ENCODE data around the gene SETDB2.

Gene SETDB2

GRCh38 chr13:49533011-49533410, 88.9 kb downstream of the SETDB2 start:
- H3K4me2 ChIP-seq (ENCODE audit: insufficient read depth, low read length, poor library complexity, severe bottlenecking), result no peak overlapping the region
- no peak overlapping the region for H2BK12ac ChIP-seq (ENCODE audit: low read length)
- no peak overlapping the region for H2BK15ac ChIP-seq (ENCODE audit: low read length)
- no peak for DNase-seq (ENCODE audit: low spot score)
- no peaks in the 10 kb centered on the region for H3K79me1 ChIP-seq (ENCODE audit: low read depth, low read length)
- H2AFZ ChIP-seq (ENCODE audit: low read length), result no peak overlapping the region
- no peak overlapping the region for H3K23ac ChIP-seq (ENCODE audit: low read depth, low read length, poor library complexity)
- H4K91ac ChIP-seq (ENCODE audit: low read depth, low read length, poor library complexity), result no peak overlapping the region
- H3K4ac ChIP-seq (ENCODE audit: low read length), result no peak overlapping the region
- H3K36me3 ChIP-seq (replicated peaks in 1 of 2; ENCODE audit: control insufficient read depth in 2 of 2, insufficient read depth in 2 of 2, low read length in 2 of 2), result peaks cover 5 to 40% of the 10 kb centered on the region in 2 donors
- H2BK5ac ChIP-seq (ENCODE audit: low read length), result no peak overlapping the region
- no peak overlapping the region for H2AK5ac ChIP-seq (ENCODE audit: low read depth, low read length)
- no peak overlapping the region for H2BK120ac ChIP-seq (ENCODE audit: low read depth, low read length)
- H3K4me1 ChIP-seq (ENCODE audit: control insufficient read depth in 2 of 2, insufficient read depth in 1 of 2, low read depth in 1 of 2, low read length in 2 of 2), result no peaks in the 10 kb centered on the region
- no peak overlapping the region for H4K8ac ChIP-seq (ENCODE audit: low read depth, low read length)
- no peak overlapping the region for H3K4me3 ChIP-seq (ENCODE audit: low read length in 2 of 2)
- H3K27ac ChIP-seq (replicated peaks; ENCODE audit: low read length), result no peak overlapping the region
- no peaks in the 10 kb centered on the region for H3K27me3 ChIP-seq (ENCODE audit: control insufficient read depth in 3 of 3, insufficient read depth in 3 of 3, low read depth in 1 of 3, low read length in 3 of 3)
- no peak overlapping the region for H3K18ac ChIP-seq (ENCODE audit: low read length)
- no peak overlapping the region for H3K14ac ChIP-seq (ENCODE audit: low read length)
- no peaks in the 10 kb centered on the region for H3K9me3 ChIP-seq (replicated peaks in 1 of 2; ENCODE audit: control insufficient read depth in 2 of 2, insufficient read depth in 1 of 2, low read depth in 1 of 2, low read length in 2 of 2)
- H3K9ac ChIP-seq (ENCODE audit: low read depth, low read length, poor library complexity), result no peak overlapping the region

DNA sequence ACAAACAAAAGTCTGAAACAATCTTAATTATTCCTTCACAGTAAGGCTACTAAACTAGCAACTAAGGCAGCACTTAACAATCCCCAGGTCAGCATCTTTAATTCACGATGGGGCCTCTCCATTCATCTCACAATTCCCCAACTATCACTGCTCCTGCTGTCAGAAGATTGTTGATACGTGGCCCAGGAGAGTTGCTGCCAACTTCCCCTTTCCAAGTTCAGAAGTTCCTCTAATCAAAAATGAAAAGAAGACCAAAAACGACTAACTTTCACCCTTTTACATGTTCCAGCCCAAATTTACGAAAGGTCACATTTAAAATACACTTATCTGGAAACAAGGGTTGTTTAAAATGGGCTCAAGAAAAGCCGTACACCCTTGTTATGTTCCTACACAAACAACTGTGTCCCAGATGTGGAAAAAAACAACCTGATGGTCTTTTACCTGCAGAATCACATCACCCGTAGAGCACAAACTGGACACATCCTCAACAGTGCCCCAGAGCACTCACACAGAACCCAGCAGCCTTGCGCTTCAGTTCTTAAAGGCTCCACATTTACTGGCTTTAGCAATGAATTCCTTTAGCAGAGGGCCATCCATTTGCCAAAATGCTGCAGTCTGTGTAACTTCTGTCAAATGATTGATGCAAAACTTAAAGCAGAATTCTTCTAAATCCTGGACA, 89.7 kb downstream of the SETDB2 start:
- no peak for DNase-seq (ENCODE audit: low spot score)
- Histone ChIP-seq H2BK15ac (ENCODE audit: low read length) (no peak overlapping the region), H2BK5ac (ENCODE audit: low read length) (no peak overlapping the region), H2AK5ac (ENCODE audit: low read depth, low read length) (no peak overlapping the region), H2BK120ac (ENCODE audit: low read depth, low read length) (no peak overlapping the region), H3K4ac (ENCODE audit: low read length) (no peak overlapping the region), H4K91ac (ENCODE audit: low read depth, low read length, poor library complexity) (no peak overlapping the region), H3K4me1 (ENCODE audit: control insufficient read depth in 2 of 2, insufficient read depth in 1 of 2, low read depth in 1 of 2, low read length in 2 of 2) (no peaks in the 10 kb centered on the region), H3K4me3 (ENCODE audit: low read length in 2 of 2) (no peak overlapping the region), H3K23ac (ENCODE audit: low read depth, low read length, poor library complexity) (no peak overlapping the region), H3K36me3 (replicated peaks in 1 of 2; ENCODE audit: control insufficient read depth in 2 of 2, insufficient read depth in 2 of 2, low read length in 2 of 2) (peaks cover 5 to 43% of the 10 kb centered on the region in 2 donors), H2AFZ (ENCODE audit: low read length) (no peak overlapping the region), H3K14ac (ENCODE audit: low read length) (no peak overlapping the region), H4K8ac (ENCODE audit: low read depth, low read length) (no peak overlapping the region), H3K27ac (replicated peaks; ENCODE audit: low read length) (no peak overlapping the region), H3K27me3 (ENCODE audit: control insufficient read depth in 3 of 3, insufficient read depth in 3 of 3, low read depth in 1 of 3, low read length in 3 of 3) (no peaks in the 10 kb centered on the region), H3K79me1 (ENCODE audit: low read depth, low read length) (no peaks in the 10 kb centered on the region), H3K4me2 (ENCODE audit: insufficient read depth, low read length, poor library complexity, severe bottlenecking) (no peak overlapping the region), H3K9ac (ENCODE audit: low read depth, low read length, poor library complexity) (no peak overlapping the region), H3K18ac (ENCODE audit: low read length) (no peak overlapping the region), H2BK12ac (ENCODE audit: low read length) (no peak overlapping the region), H3K9me3 (replicated peaks in 1 of 2; ENCODE audit: control insufficient read depth in 2 of 2, insufficient read depth in 1 of 2, low read depth in 1 of 2, low read length in 2 of 2) (no peaks in the 10 kb centered on the region)
- WGBS, 2 donors (ENCODE audit: extremely low coverage in 2 of 2, insufficient read length in 2 of 2, insufficient replicate concordance in 1 of 2), result no CpG with 5 or more reads among the region's 7 CpGs

GRCh38 chr13:49536144-49536873, 92.2 kb downstream of the SETDB2 start:
- Histone ChIP-seq H3K9me3 (replicated peaks in 1 of 2; ENCODE audit: control insufficient read depth in 2 of 2, insufficient read depth in 1 of 2, low read depth in 1 of 2, low read length in 2 of 2) (no peaks in the 10 kb centered on the region), H2AK5ac (ENCODE audit: low read depth, low read length) (no peak overlapping the region), H3K4me2 (ENCODE audit: insufficient read depth, low read length, poor library complexity, severe bottlenecking) (no peak overlapping the region), H2BK15ac (ENCODE audit: low read length) (no peak overlapping the region), H3K27ac (replicated peaks; ENCODE audit: low read length) (no peak overlapping the region), H3K4ac (ENCODE audit: low read length) (no peak overlapping the region), H2BK120ac (ENCODE audit: low read depth, low read length) (no peak overlapping the region), H4K91ac (ENCODE audit: low read depth, low read length, poor library complexity) (no peak overlapping the region), H3K23ac (ENCODE audit: low read depth, low read length, poor library complexity) (no peak overlapping the region), H3K27me3 (ENCODE audit: control insufficient read depth in 3 of 3, insufficient read depth in 3 of 3, low read depth in 1 of 3, low read length in 3 of 3) (no peaks in the 10 kb centered on the region), H3K4me3 (ENCODE audit: low read length in 2 of 2) (no peak overlapping the region), H3K79me1 (ENCODE audit: low read depth, low read length) (no peaks in the 10 kb centered on the region), H2BK5ac (ENCODE audit: low read length) (no peak overlapping the region), H3K18ac (ENCODE audit: low read length) (no peak overlapping the region), H4K8ac (ENCODE audit: low read depth, low read length) (no peak overlapping the region), H2AFZ (ENCODE audit: low read length) (no peak overlapping the region), H3K14ac (ENCODE audit: low read length) (no peak overlapping the region), H2BK12ac (ENCODE audit: low read length) (no peak overlapping the region), H3K9ac (ENCODE audit: low read depth, low read length, poor library complexity) (no peak overlapping the region), H3K4me1 (ENCODE audit: control insufficient read depth in 2 of 2, insufficient read depth in 1 of 2, low read depth in 1 of 2, low read length in 2 of 2) (no peaks in the 10 kb centered on the region), H3K36me3 (replicated peaks in 1 of 2; ENCODE audit: control insufficient read depth in 2 of 2, insufficient read depth in 2 of 2, low read length in 2 of 2) (peaks cover 7 to 61% of the 10 kb centered on the region in 2 donors)
- DNase-seq (ENCODE audit: low spot score), result no peak
- WGBS, 2 donors (ENCODE audit: extremely low coverage in 2 of 2, insufficient read length in 2 of 2, insufficient replicate concordance in 1 of 2), result no CpG with 5 or more reads among the region's 7 CpGs

DNA sequence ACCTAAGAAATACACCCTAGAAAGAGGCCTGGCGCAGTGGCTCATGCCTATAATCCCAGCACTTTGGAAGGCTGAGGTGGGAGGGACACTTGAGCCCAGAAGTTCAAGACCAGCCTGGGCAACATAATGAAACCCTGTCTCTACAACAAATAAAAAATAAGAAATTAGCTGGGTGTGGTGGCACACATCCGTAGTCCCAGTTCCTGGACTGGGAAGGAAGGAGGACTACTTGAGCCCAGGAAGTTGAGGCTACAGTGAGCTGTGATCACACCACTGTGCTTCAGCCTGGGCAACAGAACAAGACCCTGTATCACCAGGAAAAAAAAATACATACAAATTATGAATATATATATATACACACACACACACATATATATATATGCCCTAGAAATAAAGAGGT, 94.3 kb downstream of the SETDB2 start:
- Histone ChIP-seq H4K8ac (ENCODE audit: low read depth, low read length) (no peak overlapping the region), H2BK12ac (ENCODE audit: low read length) (no peak overlapping the region), H2AK5ac (ENCODE audit: low read depth, low read length) (no peak overlapping the region), H3K4me3 (ENCODE audit: low read length in 2 of 2) (no peak overlapping the region), H2AFZ (ENCODE audit: low read length) (no peak overlapping the region), H3K4me1 (ENCODE audit: control insufficient read depth in 2 of 2, insufficient read depth in 1 of 2, low read depth in 1 of 2, low read length in 2 of 2) (no peaks in the 10 kb centered on the region), H3K36me3 (replicated peaks in 1 of 2; ENCODE audit: control insufficient read depth in 2 of 2, insufficient read depth in 2 of 2, low read length in 2 of 2) (peaks cover 9 to 69% of the 10 kb centered on the region in 2 donors), H3K27me3 (ENCODE audit: control insufficient read depth in 3 of 3, insufficient read depth in 3 of 3, low read depth in 1 of 3, low read length in 3 of 3) (no peaks in the 10 kb centered on the region), H3K18ac (ENCODE audit: low read length) (no peak overlapping the region), H2BK120ac (ENCODE audit: low read depth, low read length) (no peak overlapping the region), H3K4ac (ENCODE audit: low read length) (no peak overlapping the region), H2BK15ac (ENCODE audit: low read length) (no peak overlapping the region), H4K91ac (ENCODE audit: low read depth, low read length, poor library complexity) (no peak overlapping the region), H2BK5ac (ENCODE audit: low read length) (no peak overlapping the region), H3K9me3 (replicated peaks in 1 of 2; ENCODE audit: control insufficient read depth in 2 of 2, insufficient read depth in 1 of 2, low read depth in 1 of 2, low read length in 2 of 2) (no peaks in the 10 kb centered on the region), H3K27ac (replicated peaks; ENCODE audit: low read length) (no peak overlapping the region), H3K79me1 (ENCODE audit: low read depth, low read length) (no peaks in the 10 kb centered on the region), H3K23ac (ENCODE audit: low read depth, low read length, poor library complexity) (no peak overlapping the region), H3K14ac (ENCODE audit: low read length) (no peak overlapping the region), H3K9ac (ENCODE audit: low read depth, low read length, poor library complexity) (no peak overlapping the region), H3K4me2 (ENCODE audit: insufficient read depth, low read length, poor library complexity, severe bottlenecking) (no peak overlapping the region)
- DNase-seq (ENCODE audit: low spot score), result no peak
- no CpG with 5 or more reads among the region's 2 CpGs for WGBS, 2 donors (ENCODE audit: extremely low coverage in 2 of 2, insufficient read length in 2 of 2, insufficient replicate concordance in 1 of 2)

Measured in neuronal stem cell (in vitro differentiated cells).